Measurements from ENCODE around the gene FRMD4A. TPM values are rescaled to one million over a fixed set of nuclear protein-coding genes. Genes with fewer than 3 reads are reported as not detected.

FRMD4A gene
- total RNA-seq, 2 donors from 2014 or later = 1.5 to 2.1 TPM

DNA sequence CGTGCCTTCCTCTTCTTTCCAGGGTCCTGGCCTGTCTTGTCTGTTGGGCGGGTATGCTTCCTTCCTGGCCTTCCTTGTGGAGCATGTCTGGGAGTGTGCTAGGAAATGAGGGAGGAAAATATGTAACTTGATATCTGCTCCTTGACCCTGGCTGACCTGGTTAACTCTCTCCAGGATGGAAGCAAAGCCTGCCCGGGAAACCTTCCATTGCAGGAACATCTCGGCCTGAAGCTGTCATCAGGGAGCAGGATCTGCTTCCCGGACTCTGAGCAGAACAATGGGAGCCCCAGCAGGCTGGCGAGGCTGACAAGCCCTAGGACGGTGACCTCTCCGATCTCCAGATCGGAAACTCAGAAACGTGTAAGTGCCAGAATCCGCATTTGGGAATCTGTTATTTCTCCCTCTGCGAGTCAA lies 340.3 kb downstream of the FRMD4A start:
- DNase-seq (ENCODE audit: low spot score) (no peak), ATAC-seq (no peak)
- no peak overlapping the region for H3K27ac Mint-ChIP-seq
- no peak overlapping the region for H3K4me3 Mint-ChIP-seq
- H3K27me3 Mint-ChIP-seq = peaks cover 0 to 2% of the 10 kb centered on the region in 2 donors
- H3K36me3 Mint-ChIP-seq = no peaks in the 10 kb centered on the region
- peaks cover 2 to 6% of the 10 kb centered on the region in 2 donors for H3K4me1 Mint-ChIP-seq (ENCODE audit: low read depth in 2 of 2)
- no peaks in the 10 kb centered on the region for H3K9me3 Mint-ChIP-seq

DNA sequence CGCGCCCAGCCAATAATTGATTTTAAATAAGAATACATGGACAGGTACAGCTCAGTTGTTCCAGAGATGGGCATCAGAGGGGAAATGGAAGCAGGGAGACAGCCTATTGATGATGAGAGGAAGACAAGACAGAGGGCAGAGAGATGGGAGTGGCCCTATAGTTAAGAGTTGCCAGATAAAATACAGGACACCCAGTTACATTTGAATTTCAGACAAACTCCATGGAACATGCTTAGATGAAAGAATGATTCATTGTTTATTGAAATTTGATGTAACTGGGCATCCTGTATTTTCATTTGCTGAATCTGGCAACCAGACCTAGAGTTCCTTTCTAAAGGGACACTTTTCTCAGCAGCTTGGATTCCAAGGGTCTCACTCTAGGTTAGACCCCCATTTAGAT lies 341.1 kb downstream of the FRMD4A start:
- no peak overlapping the region for H3K27ac Mint-ChIP-seq
- no peaks in the 10 kb centered on the region for H3K9me3 Mint-ChIP-seq
- H3K27me3 Mint-ChIP-seq = peaks cover 1 to 2% of the 10 kb centered on the region in 2 donors
- no peaks in the 10 kb centered on the region for H3K36me3 Mint-ChIP-seq
- H3K4me3 Mint-ChIP-seq = no peak overlapping the region
- H3K4me1 Mint-ChIP-seq (ENCODE audit: low read depth in 2 of 2) = peaks cover 2 to 6% of the 10 kb centered on the region in 2 donors
- ATAC-seq (no peak), DNase-seq (ENCODE audit: low spot score) (no peak)

DNA sequence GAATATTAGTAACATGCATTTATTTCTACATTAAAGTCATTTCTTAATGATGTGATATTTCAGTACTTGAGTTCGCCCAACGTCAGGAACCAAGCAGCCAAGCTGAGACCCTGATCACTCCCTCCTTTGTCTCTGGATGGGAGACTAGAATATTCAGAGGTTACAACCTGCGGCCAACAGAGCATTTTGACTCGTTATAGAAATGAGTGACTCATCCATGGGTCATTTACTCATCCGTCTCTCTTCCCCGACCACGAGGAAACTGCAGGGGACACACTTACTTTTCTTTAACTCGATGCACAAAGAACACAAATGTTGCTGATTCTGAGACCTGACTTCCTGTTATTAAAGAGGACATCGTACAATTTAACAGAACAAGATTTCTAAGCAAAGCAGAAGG lies 343.3 kb downstream of the FRMD4A start:
- ATAC-seq (peak in 1 of 2 donors; percentile 69), DNase-seq (ENCODE audit: low spot score) (no peak)
- H3K9me3 Mint-ChIP-seq = no peaks in the 10 kb centered on the region
- H3K27ac Mint-ChIP-seq = peak overlapping the region in 1 of 2 donors; percentile 34
- H3K4me3 Mint-ChIP-seq = peak overlapping the region; percentile 44
- peaks cover 2 to 6% of the 10 kb centered on the region in 2 donors for H3K4me1 Mint-ChIP-seq (ENCODE audit: low read depth in 2 of 2)
- H3K36me3 Mint-ChIP-seq = no peaks in the 10 kb centered on the region
- H3K27me3 Mint-ChIP-seq = peaks cover 4% of the 10 kb centered on the region in 2 donors

DNA sequence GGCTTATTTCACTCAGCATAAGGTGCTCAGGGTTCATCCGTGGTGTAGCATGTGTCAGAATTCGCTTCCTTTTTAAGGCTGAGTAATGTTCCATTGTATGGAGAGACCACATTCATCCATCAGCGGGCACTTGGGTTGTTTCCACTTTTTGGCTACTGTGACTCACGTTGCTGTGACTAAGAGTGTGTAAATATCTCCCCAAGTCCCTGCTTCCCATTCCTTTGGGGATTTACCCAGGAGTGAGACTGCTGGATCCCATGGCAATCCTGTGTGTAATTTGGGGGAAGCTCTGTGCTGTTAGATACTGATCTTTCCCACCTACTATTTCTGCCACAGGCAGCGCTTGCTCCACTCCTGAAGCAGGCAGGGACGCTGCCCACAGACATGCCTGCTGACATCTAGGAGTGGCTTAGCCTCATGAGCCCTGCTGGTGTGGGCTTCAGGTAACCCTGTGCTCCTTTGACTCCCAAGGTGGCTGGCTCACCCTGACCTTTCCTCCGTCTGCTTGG lies 346.0 kb downstream of the FRMD4A start:
- ATAC-seq (peak; percentile 22 to 41), DNase-seq (ENCODE audit: low spot score) (no peak)
- no peak overlapping the region for H3K27ac Mint-ChIP-seq
- no peak overlapping the region for H3K4me3 Mint-ChIP-seq
- no peaks in the 10 kb centered on the region for H3K9me3 Mint-ChIP-seq
- H3K36me3 Mint-ChIP-seq = no peaks in the 10 kb centered on the region
- H3K4me1 Mint-ChIP-seq (ENCODE audit: low read depth in 2 of 2) = peaks cover 2 to 6% of the 10 kb centered on the region in 2 donors
- peaks cover 4 to 5% of the 10 kb centered on the region in 2 donors for H3K27me3 Mint-ChIP-seq

DNA sequence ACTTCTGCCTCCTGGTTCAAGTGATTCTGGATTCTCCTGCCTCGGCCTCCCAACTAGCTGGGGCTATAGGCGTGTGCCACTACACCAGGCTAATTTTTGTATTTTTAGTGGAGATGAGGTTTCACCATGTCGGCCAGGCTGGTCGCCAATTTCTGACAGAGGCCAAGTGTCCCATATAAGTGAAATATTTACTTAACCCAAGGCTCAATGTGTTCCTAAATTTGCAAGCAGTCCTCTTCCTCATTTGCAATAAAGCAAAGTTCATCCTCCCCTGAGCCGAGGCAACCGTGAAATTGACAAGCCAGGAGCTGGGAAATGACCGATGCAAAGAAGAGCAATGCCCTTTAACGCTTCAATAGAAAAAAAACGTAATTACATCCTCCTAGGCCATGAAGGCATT lies 347.7 kb downstream of the FRMD4A start:
- H3K4me1 Mint-ChIP-seq (ENCODE audit: low read depth in 2 of 2) = peaks cover 2 to 6% of the 10 kb centered on the region in 2 donors
- H3K36me3 Mint-ChIP-seq = no peaks in the 10 kb centered on the region
- H3K27ac Mint-ChIP-seq = no peak overlapping the region
- no peak for ATAC-seq
- DNase-seq (ENCODE audit: low spot score) = no peak
- H3K27me3 Mint-ChIP-seq = peaks cover 4 to 5% of the 10 kb centered on the region in 2 donors
- no peak overlapping the region for H3K4me3 Mint-ChIP-seq
- H3K9me3 Mint-ChIP-seq = no peaks in the 10 kb centered on the region

DNA sequence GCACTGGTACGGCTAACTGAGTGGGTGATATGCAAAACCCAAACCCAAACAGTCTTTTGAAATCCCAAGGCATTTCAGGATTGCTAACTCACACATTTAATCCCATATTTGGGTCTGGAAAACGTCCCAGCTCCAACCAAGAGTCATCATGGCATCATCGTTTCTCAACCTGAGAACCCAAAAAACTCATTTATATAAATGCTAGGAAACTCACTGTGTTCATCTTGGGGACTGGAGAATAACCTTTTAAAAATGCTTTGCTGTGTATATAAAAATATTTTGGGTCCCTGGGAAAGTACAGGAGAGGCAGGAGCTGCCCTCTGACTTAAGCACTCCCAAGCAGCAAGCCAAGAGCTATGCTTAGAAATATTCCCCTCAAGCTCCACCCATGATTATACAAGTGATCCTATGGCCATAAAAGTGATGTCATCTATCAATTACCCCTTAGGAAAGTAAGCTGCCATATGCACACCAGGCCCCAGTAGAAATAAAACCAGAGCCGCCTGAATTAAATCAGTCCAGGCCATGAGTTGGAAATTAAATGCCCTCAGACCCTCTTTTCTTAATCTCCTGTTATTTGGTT lies 352.1 kb downstream of the FRMD4A start:
- ATAC-seq (no peak), DNase-seq (ENCODE audit: low spot score) (no peak)
- Mint-ChIP-seq H3K36me3 (no peaks in the 10 kb centered on the region), H3K27me3 (peaks cover 6 to 8% of the 10 kb centered on the region in 2 donors), H3K4me1 (ENCODE audit: low read depth in 2 of 2) (no peaks in the 10 kb centered on the region), H3K27ac (no peak overlapping the region), H3K9me3 (no peaks in the 10 kb centered on the region), H3K4me3 (no peak overlapping the region)

DNA sequence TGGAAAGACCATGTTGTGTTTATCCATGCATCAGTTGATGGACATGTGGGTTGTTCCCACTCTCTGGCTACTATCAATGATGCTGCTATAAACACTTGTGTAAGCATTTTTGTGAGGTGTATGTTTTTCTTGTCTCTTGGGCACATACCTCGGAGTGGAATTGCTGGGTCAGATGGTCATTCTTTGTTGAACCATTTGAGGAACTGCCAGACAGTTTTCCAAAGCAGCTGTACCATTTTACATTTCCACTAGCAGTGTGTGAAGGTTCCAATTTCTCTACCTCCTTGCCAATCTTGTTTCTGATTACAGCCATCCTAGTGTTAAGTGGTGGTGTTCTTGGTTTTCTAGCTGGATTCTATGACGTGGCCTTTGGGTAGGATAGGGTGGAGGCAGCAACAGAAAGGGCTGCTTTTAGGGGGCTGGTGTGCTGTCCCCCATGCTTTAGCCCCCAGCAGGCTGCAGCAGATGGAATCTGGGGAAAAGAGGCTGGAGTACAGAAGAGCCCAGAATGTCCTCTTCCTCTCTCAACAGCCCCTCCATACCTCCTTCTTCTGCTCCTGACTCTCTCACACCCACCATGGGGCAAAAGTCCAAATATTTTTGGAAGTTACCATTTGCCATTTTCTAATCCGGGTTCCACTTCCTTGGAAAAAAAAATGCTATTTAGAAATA lies 352.7 kb downstream of the FRMD4A start:
- Mint-ChIP-seq H3K4me1 (ENCODE audit: low read depth in 2 of 2) (no peaks in the 10 kb centered on the region), H3K4me3 (no peak overlapping the region), H3K9me3 (no peaks in the 10 kb centered on the region), H3K27ac (no peak overlapping the region), H3K36me3 (no peaks in the 10 kb centered on the region), H3K27me3 (peaks cover 6 to 8% of the 10 kb centered on the region in 2 donors)
- DNase-seq (ENCODE audit: low spot score) = no peak
- no peak for ATAC-seq

DNA sequence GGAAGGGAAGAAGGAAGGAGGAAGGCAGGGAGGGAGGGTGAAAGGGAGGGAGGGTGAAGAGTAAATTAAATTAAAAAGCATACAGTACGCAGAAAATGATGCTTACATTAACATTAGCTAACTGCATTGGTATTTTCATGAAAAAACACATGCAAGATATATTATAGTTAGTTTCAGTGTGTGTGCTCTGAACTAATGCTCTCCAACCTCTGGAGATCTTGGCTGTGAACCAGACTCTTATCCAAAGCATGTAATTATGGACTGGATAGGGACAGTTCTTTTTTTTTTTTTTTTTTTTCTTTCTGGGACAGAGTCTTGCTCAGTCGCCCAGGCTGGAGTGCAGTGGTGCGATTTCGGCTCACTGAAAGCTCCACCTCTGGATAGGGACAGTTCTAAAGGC lies 357.0 kb downstream of the FRMD4A start:
- ATAC-seq (no peak), DNase-seq (ENCODE audit: low spot score) (no peak)
- no peaks in the 10 kb centered on the region for H3K4me1 Mint-ChIP-seq (ENCODE audit: low read depth in 2 of 2)
- H3K27me3 Mint-ChIP-seq = peaks cover 4 to 8% of the 10 kb centered on the region in 2 donors
- no peak overlapping the region for H3K27ac Mint-ChIP-seq
- no peaks in the 10 kb centered on the region for H3K9me3 Mint-ChIP-seq
- no peaks in the 10 kb centered on the region for H3K36me3 Mint-ChIP-seq
- H3K4me3 Mint-ChIP-seq = no peak overlapping the region

DNA sequence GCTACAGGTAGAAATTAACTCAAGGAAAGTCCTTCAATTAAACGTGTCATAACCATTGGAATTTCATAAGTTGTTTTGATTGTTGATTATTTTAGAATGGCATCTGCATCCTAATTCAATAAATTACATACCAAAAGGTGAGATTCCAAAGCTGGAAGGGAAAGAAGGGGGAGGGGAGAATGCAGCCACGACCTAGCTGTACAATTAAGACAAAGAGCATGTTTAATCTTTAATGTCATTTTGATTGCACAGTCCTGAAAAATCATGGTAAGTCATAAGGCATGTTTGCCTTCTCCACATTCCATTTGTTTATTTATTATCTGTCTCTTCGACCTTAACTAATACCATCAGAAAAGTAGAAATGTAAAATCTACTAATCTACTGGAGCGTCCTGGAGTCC lies 358.1 kb downstream of the FRMD4A start:
- Mint-ChIP-seq H3K36me3 (no peaks in the 10 kb centered on the region), H3K4me3 (no peak overlapping the region), H3K9me3 (no peaks in the 10 kb centered on the region), H3K27me3 (peaks cover 3 to 4% of the 10 kb centered on the region in 2 donors), H3K4me1 (ENCODE audit: low read depth in 2 of 2) (no peaks in the 10 kb centered on the region), H3K27ac (no peak overlapping the region)
- DNase-seq (ENCODE audit: low spot score) (no peak), ATAC-seq (no peak)

DNA sequence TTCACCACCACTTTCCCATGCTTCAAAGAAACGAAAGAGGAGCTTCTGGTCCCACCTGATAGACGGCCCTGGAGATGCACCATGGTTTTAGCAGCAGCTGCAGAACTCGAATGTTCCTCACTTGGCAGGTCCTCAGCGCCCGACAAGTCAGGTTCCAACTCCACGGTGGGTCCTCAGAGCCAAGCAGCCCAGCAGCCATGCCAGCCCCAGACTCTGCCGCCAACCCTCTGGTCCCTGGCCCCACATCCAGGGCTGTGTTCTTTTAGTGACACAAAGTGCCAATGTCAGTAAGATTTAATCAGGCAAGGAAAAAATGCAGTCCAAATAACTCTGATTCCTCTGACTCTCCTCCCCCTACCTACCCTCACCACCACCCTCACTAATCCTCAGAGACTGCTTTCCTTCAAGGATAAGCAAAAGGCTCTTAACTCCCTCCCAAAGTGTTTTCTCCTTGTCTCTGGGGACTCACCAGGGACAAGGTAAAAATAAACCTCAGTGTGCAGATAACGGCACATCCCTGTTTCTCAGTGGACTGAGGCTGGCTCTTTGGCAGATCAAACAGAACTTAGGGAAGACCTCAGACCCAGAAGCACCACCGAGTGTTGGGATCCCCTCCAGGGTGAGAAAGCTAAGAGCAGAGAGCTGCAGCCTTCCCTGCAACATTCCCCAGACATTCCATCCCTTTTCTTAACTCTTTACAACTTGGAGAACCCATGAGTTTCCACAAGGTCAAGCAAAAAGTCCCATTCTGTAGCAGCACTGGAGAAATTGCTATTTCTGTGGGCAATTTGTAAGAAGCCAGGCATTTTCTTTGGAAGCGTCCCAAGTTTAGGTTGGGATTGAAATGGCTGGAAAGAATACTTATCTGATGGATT lies 358.9 kb downstream of the FRMD4A start:
- Mint-ChIP-seq H3K4me3 (no peak overlapping the region), H3K27ac (no peak overlapping the region), H3K27me3 (peaks cover 0 to under 1% of the 10 kb centered on the region in 2 donors), H3K4me1 (ENCODE audit: low read depth in 2 of 2) (no peaks in the 10 kb centered on the region), H3K36me3 (no peaks in the 10 kb centered on the region), H3K9me3 (no peaks in the 10 kb centered on the region)
- ATAC-seq = no peak
- no peak for DNase-seq (ENCODE audit: low spot score)

DNA sequence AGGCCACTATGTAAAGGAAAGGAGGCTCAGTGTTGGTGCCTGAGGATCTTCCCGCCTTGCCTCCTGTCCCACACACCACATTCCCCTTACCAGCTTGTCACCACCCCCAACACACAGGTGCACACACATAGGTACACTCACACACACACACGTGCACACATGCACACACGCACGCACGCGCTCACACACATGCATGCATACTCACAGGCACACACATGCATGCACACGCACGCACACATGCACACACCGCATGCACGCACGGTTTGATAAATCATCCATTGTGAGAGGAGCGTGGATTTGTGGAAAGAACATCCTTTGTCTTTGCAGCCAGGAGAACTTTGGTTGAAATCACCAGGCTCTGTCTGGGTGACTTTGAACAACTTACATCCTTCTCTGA lies 359.8 kb downstream of the FRMD4A start:
- no peak for DNase-seq (ENCODE audit: low spot score)
- H3K4me1 Mint-ChIP-seq (ENCODE audit: low read depth in 2 of 2) = no peaks in the 10 kb centered on the region
- H3K27me3 Mint-ChIP-seq = peaks cover 0 to 3% of the 10 kb centered on the region in 2 donors
- no peaks in the 10 kb centered on the region for H3K9me3 Mint-ChIP-seq
- H3K27ac Mint-ChIP-seq = no peak overlapping the region
- no peak overlapping the region for H3K4me3 Mint-ChIP-seq
- peak in 1 of 2 donors; percentile 24 for ATAC-seq
- H3K36me3 Mint-ChIP-seq = no peaks in the 10 kb centered on the region

DNA sequence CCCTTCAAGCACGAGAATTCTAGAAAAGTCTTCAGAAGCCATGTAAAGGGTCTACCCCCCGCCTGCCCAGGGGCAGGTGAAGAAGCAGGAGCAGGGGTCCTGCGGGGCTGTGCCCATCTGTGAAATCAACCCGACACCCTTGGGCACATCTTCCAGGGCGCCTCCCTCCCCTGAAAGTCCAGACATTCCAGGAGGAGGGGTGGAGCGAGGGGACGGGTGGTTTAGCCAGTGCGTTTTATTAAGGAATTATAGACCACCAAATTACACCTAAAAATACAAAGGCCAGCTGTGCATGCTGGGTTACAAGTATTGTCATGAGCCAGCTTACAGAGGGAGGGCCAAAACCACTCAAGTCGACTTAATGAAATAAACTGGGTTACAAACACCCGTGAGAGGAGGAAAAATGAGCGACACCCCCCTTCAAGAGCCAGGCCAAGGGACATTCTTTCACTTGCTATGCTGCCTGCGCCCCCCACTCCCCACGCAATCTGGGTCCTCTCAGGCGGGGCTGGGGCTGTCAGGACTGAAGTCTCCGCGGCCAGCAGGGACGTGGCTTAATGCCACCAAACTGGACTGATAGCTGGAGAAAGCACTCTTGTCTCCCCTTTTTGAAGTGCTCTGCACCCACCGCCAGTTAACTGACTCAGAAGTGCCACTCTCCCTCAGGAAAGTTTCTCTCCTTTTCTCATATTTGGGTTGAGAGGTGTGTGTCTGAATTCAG lies 360.3 kb downstream of the FRMD4A start:
- Mint-ChIP-seq H3K27me3 (peaks cover 0 to 3% of the 10 kb centered on the region in 2 donors), H3K4me3 (no peak overlapping the region), H3K9me3 (no peaks in the 10 kb centered on the region), H3K36me3 (no peaks in the 10 kb centered on the region), H3K4me1 (ENCODE audit: low read depth in 2 of 2) (no peaks in the 10 kb centered on the region), H3K27ac (no peak overlapping the region)
- DNase-seq (ENCODE audit: low spot score) = no peak
- peak in 1 of 2 donors; percentile 6 for ATAC-seq

DNA sequence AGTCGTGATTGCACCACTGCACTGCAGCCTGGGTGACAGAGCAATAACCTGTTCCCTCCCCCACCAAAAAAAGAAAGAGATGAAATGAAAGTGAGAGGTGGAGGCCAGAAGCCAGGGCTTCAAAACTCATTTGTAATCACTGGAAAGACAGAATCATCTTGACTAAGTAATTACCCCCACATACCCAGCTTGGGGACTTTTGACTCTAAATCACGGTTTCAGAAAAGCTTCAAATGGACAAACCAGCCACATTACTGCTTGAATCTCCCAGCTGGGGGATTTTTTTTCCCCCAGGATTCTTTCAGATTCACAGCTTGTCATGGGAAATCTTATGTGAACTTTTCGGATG lies 361.0 kb downstream of the FRMD4A start:
- Mint-ChIP-seq H3K4me3 (no peak overlapping the region), H3K4me1 (ENCODE audit: low read depth in 2 of 2) (no peaks in the 10 kb centered on the region), H3K27me3 (peaks cover 0 to 3% of the 10 kb centered on the region in 2 donors), H3K27ac (no peak overlapping the region), H3K9me3 (no peaks in the 10 kb centered on the region), H3K36me3 (no peaks in the 10 kb centered on the region)
- ATAC-seq (no peak), DNase-seq (ENCODE audit: low spot score) (no peak)
